ENCODE measurements around the gene UBL7.

UBL7 gene

GRCh38 chr15:74460871-74461846, at the start of gene UBL7:
Gene UBL7, minus strand, starts transcription at chr15:74461160. Its CDS starts 2,293 bp downstream, at chr15:74458867.
- peak; percentile 97 for DNase-seq (ENCODE audit: low read depth in 2 of 2)
- peak; percentile 9 for TF ChIP-seq CTCF (IDR thresholded peaks at IDR 0.05; ENCODE audit: low read depth, low read length)
- H3K4me3 ChIP-seq (replicated peaks in 1 of 2; ENCODE audit: low read depth in 2 of 2, low read length in 2 of 2): peak within 1 kb of the TSS; percentile 87 to 92

DNA sequence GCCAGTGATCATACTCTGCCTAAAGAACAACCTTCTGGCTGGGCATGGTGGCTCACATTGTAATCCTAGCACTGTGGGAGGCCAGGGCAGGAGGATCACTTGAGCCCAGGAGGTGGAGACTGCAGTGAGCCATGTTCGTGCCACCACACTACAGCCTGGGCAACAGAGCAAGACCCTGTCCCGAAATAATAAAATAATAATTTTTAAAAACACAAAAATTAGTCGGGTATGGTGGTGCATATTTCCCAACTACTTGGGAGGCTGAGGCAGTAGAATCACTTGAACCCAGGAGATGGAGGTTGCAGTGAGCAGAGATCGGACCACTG, 45.5 kb upstream of the UBL7 start:
- DNase-seq (ENCODE audit: low read depth in 2 of 2): no peak
- H3K4me3 ChIP-seq (replicated peaks in 1 of 2; ENCODE audit: low read depth in 2 of 2, low read length in 2 of 2): no peak overlapping the region
- no peak for TF ChIP-seq CTCF (IDR thresholded peaks at IDR 0.05; ENCODE audit: low read depth, low read length)

GRCh38 chr15:74505837-74506514, 45.0 kb upstream of the UBL7 start:
- DNase-seq (ENCODE audit: low read depth in 2 of 2): peak; percentile 13 to 60
- TF ChIP-seq CTCF (IDR thresholded peaks at IDR 0.05; ENCODE audit: low read depth, low read length): no peak
- H3K4me3 ChIP-seq (replicated peaks in 1 of 2; ENCODE audit: low read depth in 2 of 2, low read length in 2 of 2): no peak overlapping the region

GRCh38 chr15:74504836-74505235, 43.9 kb upstream of the UBL7 start:
- no peak for DNase-seq (ENCODE audit: low read depth in 2 of 2)
- no peak overlapping the region for H3K4me3 ChIP-seq (replicated peaks in 1 of 2; ENCODE audit: low read depth in 2 of 2, low read length in 2 of 2)
- TF ChIP-seq CTCF (IDR thresholded peaks at IDR 0.05; ENCODE audit: low read depth, low read length): no peak

- no peak for TF ChIP-seq CTCF (IDR thresholded peaks at IDR 0.05; ENCODE audit: low read depth, low read length)
- H3K4me3 ChIP-seq (replicated peaks in 1 of 2; ENCODE audit: low read depth in 2 of 2, low read length in 2 of 2): no peak overlapping the region
- no peak for DNase-seq (ENCODE audit: low read depth in 2 of 2)
Observed at GRCh38 chr15:74504418-74504817, 43.5 kb upstream of the UBL7 start.

DNA sequence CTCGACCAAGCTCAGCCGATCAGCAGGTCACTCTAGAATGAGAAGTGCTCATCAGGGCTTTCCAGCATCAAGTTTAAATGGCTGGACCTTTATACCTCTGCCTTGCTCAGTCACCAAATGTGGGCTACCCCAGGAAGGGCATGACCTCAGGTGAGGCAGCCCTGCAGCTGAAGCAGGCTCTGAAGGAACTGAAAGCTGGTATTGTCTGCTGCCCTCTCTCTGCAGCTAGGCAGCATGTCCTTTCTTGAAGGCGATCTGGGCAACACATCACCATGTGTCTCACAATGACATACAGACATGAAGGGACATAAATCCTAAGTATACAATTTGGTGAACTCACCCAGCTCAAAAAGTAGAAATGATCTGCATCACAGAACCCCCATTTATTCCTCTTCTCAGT, 41.3 kb upstream of the UBL7 start:
- TF ChIP-seq CTCF (IDR thresholded peaks at IDR 0.05; ENCODE audit: low read depth, low read length): no peak
- no peak overlapping the region for H3K4me3 ChIP-seq (replicated peaks in 1 of 2; ENCODE audit: low read depth in 2 of 2, low read length in 2 of 2)
- no peak for DNase-seq (ENCODE audit: low read depth in 2 of 2)
